GM10266 (cell line): Measurements from ENCODE around the gene LEFTY2.

Experiments used
- DNase-seq: peaks from one replicate; pipeline ENCODE4 v3.0.0; 2012; ENCODE audit errors: extremely low spot score
- TF ChIP-seq, protein P1 (sequence below): IDR thresholded peaks from 2 replicates; pipeline ENCODE4 v1.5.1; 2012; ENCODE audit warnings: mild to moderate bottlenecking, low read depth; ENCODE audit not compliant: control insufficient read depth, insufficient read depth; ENCODE audit errors: missing control alignments

LEFTY2 gene

GRCh38 chr1:225914391-225914790 lies 26.6 kb downstream of the LEFTY2 start:
- TF ChIP-seq, protein P1, sequence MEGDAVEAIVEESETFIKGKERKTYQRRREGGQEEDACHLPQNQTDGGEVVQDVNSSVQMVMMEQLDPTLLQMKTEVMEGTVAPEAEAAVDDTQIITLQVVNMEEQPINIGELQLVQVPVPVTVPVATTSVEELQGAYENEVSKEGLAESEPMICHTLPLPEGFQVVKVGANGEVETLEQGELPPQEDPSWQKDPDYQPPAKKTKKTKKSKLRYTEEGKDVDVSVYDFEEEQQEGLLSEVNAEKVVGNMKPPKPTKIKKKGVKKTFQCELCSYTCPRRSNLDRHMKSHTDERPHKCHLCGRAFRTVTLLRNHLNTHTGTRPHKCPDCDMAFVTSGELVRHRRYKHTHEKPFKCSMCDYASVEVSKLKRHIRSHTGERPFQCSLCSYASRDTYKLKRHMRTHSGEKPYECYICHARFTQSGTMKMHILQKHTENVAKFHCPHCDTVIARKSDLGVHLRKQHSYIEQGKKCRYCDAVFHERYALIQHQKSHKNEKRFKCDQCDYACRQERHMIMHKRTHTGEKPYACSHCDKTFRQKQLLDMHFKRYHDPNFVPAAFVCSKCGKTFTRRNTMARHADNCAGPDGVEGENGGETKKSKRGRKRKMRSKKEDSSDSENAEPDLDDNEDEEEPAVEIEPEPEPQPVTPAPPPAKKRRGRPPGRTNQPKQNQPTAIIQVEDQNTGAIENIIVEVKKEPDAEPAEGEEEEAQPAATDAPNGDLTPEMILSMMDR: no peak
- DNase-seq: no peak

GRCh38 chr1:225911191-225912130 lies 29.6 kb downstream of the LEFTY2 start:
- DNase-seq: peak; percentile 81
- TF ChIP-seq, protein P1: peak; percentile 83

DNA sequence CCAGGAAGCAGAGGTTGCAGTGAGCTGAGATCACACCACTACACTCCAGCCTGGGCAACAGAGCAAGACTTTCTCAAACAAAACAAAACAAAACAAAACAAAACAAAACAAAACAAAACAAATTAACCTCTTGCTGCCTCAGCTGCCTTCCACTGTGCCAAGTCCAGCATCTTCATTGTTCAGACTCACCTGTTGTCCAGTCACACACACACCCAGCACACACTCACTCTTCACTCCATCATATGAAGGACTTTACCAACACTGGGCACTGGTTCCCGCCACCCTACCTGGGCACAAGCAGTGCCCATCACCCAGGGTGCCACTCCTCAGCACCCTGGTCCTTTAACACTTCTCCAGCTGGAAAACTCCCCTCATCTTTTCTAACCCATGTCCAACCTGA lies 31.5 kb downstream of the LEFTY2 start:
- TF ChIP-seq, protein P1: no peak
- DNase-seq: no peak

DNA sequence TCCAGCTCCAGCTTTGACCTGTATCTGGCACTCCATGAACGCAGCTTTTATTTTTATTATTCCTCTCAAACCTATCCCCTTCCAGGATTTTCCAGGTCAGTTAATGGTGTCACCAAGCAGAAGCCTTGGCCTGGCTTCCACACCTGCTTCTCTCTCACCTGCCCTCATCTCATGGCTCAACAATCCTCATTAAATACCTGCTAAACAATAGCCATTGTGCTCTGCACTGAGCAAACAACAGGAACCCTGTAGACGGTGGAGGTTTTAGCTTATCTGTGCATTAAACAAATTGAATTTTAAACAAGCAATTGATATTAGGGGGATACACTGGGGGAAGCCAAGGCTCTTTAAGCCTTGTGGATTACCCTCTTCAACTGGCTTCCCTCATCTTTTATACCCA lies 32.2 kb downstream of the LEFTY2 start:
- DNase-seq: no peak
- TF ChIP-seq, protein P1: no peak

GRCh38 chr1:225908013-225908640 lies 32.9 kb downstream of the LEFTY2 start:
- TF ChIP-seq, protein P1: no peak
- no peak for DNase-seq

DNA sequence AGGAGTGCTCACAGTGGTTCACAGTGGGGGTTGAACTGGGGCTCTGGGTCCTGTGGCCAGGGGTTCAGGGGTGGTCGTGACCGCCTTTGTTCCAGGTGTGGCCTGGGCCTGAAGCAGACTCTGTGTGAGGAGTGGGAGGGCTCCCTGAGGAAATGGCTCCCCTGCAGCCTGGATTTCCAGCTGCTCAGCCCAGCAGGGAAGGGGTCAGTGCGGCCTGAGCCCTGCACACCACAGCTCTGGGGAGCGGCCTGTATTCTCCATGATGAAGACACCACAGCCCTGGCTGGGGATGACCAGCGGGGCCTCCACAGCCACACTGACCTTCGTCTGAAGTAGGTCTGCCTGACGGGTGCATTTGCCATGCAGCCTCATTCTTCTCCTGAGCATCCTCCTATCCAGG lies 33.7 kb downstream of the LEFTY2 start:
- no peak for DNase-seq
- TF ChIP-seq, protein P1: no peak

- TF ChIP-seq, protein P1: no peak
- no peak for DNase-seq
Measured at GRCh38 chr1:225906467-225906866, 34.6 kb downstream of the LEFTY2 start.
